ENCODE results near the gene WDR17.

The WDR17 gene

DNA sequence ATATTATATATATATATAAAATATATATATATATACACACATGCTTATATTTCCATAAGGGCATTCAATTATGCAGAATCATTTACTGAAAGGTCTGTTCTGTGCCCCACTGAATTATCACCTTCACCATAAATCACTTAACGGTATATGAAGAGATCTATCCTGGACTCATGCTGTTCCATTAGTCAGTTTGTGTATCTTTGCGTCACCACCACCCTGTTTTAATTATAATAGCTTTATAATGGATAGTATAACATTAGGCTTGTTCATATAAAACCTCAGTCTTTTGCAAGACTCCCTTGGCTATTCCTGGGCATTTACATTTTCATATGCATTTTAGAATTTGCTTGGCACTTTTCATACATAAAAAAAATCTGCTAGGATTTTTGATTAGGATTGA is 19.1 kb downstream of the WDR17 start:
- no peaks in the 10 kb centered on the region for H3K36me3 ChIP-seq (ENCODE audit: control insufficient read depth in 4 of 4, insufficient read depth in 4 of 4, low read length in 3 of 4)
- ChIA-PET CTCF (no interaction called here), POLR2A (interaction anchor here (0.5 kb wide), 1 partner anchor 23 kb away, joined by 3 read pairs; no protein-coding TSS in a partner anchor)
- no peak overlapping the region for H3K4me3 ChIP-seq (ENCODE audit: control insufficient read depth in 1 of 7, extremely low read depth in 1 of 7, insufficient read depth in 4 of 7, low read depth in 2 of 7, low read length in 6 of 7)
- no peaks in the 10 kb centered on the region for H3K27me3 ChIP-seq (replicated peaks in 2 of 5; ENCODE audit: control insufficient read depth in 4 of 5, insufficient read depth in 5 of 5, low read length in 4 of 5)
- H3K4me1 ChIP-seq (ENCODE audit: control extremely low read depth in 1 of 4, control insufficient read depth in 4 of 4, insufficient read depth in 4 of 4, low read length in 3 of 4) = peaks cover 0 to 9% (median 2%) of the 10 kb centered on the region in 4 experiments
- DNase-seq = no peak
- H3K9me3 ChIP-seq (ENCODE audit: control extremely low read depth in 1 of 5, control insufficient read depth in 4 of 5, insufficient read depth in 2 of 5, low read depth in 1 of 5, low read length in 4 of 5) = no peaks in the 10 kb centered on the region
- WGBS (ENCODE audit: insufficient coverage) = no CpG with 5 or more reads among the region's 2 CpGs
- H3K27ac ChIP-seq (ENCODE audit: insufficient read depth in 1 of 2, low read depth in 1 of 2, low read length in 2 of 2, poor library complexity in 1 of 2, severe bottlenecking in 2 of 2) = no peak overlapping the region

DNA sequence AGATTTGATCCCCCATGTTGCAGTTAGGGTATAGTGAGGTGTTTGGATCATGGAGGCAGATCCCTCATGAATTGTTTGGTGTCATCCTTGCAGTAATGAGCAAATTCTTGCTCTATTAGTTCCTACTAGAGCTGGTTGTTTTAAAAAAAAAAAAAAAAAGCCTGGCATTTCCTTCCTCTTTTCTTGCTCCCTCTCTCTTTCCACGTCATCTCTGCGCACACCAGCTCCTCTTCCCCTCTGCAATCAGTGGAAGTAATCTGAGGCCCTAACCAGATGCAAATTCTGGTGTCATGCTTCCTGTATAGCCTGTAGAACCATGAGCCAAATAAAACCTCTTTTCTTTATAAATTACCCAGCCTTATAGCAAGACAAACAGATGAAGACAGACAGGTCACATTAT is 24.5 kb downstream of the WDR17 start:
- no peaks in the 10 kb centered on the region for H3K9me3 ChIP-seq (ENCODE audit: control extremely low read depth in 1 of 5, control insufficient read depth in 4 of 5, insufficient read depth in 2 of 5, low read depth in 1 of 5, low read length in 4 of 5)
- H3K4me3 ChIP-seq (ENCODE audit: control insufficient read depth in 1 of 7, extremely low read depth in 1 of 7, insufficient read depth in 4 of 7, low read depth in 2 of 7, low read length in 6 of 7) = peak overlapping the region in 1 of 7 experiments; percentile 5
- no peak overlapping the region for H3K27ac ChIP-seq (ENCODE audit: insufficient read depth in 1 of 2, low read depth in 1 of 2, low read length in 2 of 2, poor library complexity in 1 of 2, severe bottlenecking in 2 of 2)
- peaks cover 0 to 12% (median 4%) of the 10 kb centered on the region in 4 experiments for H3K4me1 ChIP-seq (ENCODE audit: control extremely low read depth in 1 of 4, control insufficient read depth in 4 of 4, insufficient read depth in 4 of 4, low read length in 3 of 4)
- CTCF ChIA-PET = interaction anchor here (0.6 kb wide), 1 partner anchor 155 kb away, joined by 3 read pairs; no protein-coding TSS in a partner anchor
- no CpG with 5 or more reads among the region's 2 CpGs for WGBS (ENCODE audit: insufficient coverage)
- peak; percentile 49 to 83 (median 80) for DNase-seq
- H3K27me3 ChIP-seq (replicated peaks in 2 of 5; ENCODE audit: control insufficient read depth in 4 of 5, insufficient read depth in 5 of 5, low read length in 4 of 5) = no peaks in the 10 kb centered on the region
- POLR2A ChIA-PET = no interaction called here
- no peaks in the 10 kb centered on the region for H3K36me3 ChIP-seq (ENCODE audit: control insufficient read depth in 4 of 4, insufficient read depth in 4 of 4, low read length in 3 of 4)

DNA sequence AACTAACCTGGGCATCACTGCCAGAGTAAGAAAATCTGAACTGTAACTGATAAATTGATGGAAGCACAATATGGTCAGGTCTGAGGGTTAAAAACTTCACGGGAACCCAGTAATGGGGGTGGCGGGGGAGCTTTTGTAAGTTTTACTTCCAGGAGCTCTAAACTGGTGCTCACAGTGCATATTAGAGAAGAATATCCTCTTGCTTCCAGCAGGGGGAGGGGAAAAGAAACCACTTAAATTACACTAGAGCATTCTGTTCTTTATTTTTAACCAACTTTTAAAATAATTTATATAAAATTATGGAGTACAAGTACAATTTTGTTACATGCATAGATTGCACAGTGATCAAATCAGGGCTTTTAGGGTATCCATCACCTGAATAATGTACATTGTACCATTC is 33.7 kb downstream of the WDR17 start:
- no peak overlapping the region for H3K4me3 ChIP-seq (ENCODE audit: control insufficient read depth in 1 of 7, extremely low read depth in 1 of 7, insufficient read depth in 4 of 7, low read depth in 2 of 7, low read length in 6 of 7)
- DNase-seq = no peak
- H3K27ac ChIP-seq (ENCODE audit: insufficient read depth in 1 of 2, low read depth in 1 of 2, low read length in 2 of 2, poor library complexity in 1 of 2, severe bottlenecking in 2 of 2) = no peak overlapping the region
- 100% methylated on average over 2 of the region's 2 CpGs for WGBS (ENCODE audit: insufficient coverage)
- POLR2A ChIA-PET = no interaction called here
- no peaks in the 10 kb centered on the region for H3K36me3 ChIP-seq (ENCODE audit: control insufficient read depth in 4 of 4, insufficient read depth in 4 of 4, low read length in 3 of 4)
- H3K27me3 ChIP-seq (replicated peaks in 2 of 5; ENCODE audit: control insufficient read depth in 4 of 5, insufficient read depth in 5 of 5, low read length in 4 of 5) = no peaks in the 10 kb centered on the region
- no peaks in the 10 kb centered on the region for H3K4me1 ChIP-seq (ENCODE audit: control extremely low read depth in 1 of 4, control insufficient read depth in 4 of 4, insufficient read depth in 4 of 4, low read length in 3 of 4)
- H3K9me3 ChIP-seq (ENCODE audit: control extremely low read depth in 1 of 5, control insufficient read depth in 4 of 5, insufficient read depth in 2 of 5, low read depth in 1 of 5, low read length in 4 of 5) = peaks cover 2 to 22% (median 4%) of the 10 kb centered on the region in 5 experiments
- CTCF ChIA-PET = no interaction called here

DNA sequence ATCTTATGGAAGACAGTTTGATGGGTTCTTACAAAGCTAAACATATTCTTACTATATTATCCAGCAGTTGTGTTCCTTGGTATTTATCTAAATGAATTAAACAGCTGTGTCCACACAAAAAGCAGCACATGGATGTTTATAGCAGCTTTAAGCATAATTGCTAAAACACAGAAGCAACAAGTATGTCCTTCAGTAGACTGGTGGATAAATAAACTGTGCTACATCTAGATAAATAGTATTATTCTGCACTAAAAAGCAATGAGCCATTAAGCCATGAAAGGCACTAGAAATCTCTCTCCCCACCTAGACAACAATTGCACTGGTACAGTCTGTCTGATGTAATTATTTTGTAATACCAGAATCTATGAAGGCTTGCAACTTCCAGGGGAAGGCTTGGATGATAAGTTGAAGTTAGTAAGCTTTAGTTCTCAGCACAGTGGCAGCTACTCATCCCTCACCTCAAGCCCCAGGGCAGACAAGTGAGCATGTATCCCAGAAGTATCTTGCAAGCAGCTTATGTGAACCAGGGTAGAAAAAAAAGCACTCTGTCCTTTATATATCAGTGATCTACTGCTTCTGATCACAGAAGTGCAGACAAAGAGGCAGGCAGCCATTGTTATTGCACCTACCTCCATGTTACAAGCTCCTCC is 36.9 kb downstream of the WDR17 start:
- Histone ChIP-seq H3K4me3 (ENCODE audit: control insufficient read depth in 1 of 7, extremely low read depth in 1 of 7, insufficient read depth in 4 of 7, low read depth in 2 of 7, low read length in 6 of 7) (no peak overlapping the region), H3K27ac (ENCODE audit: insufficient read depth in 1 of 2, low read depth in 1 of 2, low read length in 2 of 2, poor library complexity in 1 of 2, severe bottlenecking in 2 of 2) (no peak overlapping the region), H3K27me3 (replicated peaks in 2 of 5; ENCODE audit: control insufficient read depth in 4 of 5, insufficient read depth in 5 of 5, low read length in 4 of 5) (no peaks in the 10 kb centered on the region), H3K36me3 (ENCODE audit: control insufficient read depth in 4 of 4, insufficient read depth in 4 of 4, low read length in 3 of 4) (no peaks in the 10 kb centered on the region), H3K4me1 (ENCODE audit: control extremely low read depth in 1 of 4, control insufficient read depth in 4 of 4, insufficient read depth in 4 of 4, low read length in 3 of 4) (no peaks in the 10 kb centered on the region), H3K9me3 (ENCODE audit: control extremely low read depth in 1 of 5, control insufficient read depth in 4 of 5, insufficient read depth in 2 of 5, low read depth in 1 of 5, low read length in 4 of 5) (peaks cover 2 to 22% (median 4%) of the 10 kb centered on the region in 5 experiments)
- ChIA-PET POLR2A (no interaction called here), CTCF (interaction anchor here (0.6 kb wide), 1 partner anchor 9 kb away, joined by 3 read pairs; no protein-coding TSS in a partner anchor)
- DNase-seq = no peak

DNA sequence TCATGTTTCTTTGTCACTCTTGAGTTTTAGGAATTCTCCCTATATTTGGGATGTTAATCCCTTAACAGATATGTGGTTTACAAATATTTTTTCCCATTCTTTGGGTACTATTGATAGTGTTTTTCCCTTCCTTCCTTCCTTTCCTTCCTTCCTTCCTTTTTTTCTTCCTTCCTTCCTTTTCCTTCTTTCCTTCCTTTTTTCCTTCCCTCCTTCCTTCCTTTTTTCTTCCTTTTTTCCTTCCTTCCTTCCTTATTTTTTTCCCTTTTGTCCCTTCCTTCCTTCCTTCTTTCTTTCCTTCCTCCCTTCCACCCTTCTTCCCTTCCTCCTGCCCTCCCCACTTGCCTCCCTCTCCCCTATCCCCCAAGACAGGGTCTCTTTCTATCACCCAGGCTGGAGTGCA is 42.1 kb downstream of the WDR17 start:
- no peak overlapping the region for H3K4me3 ChIP-seq (ENCODE audit: control insufficient read depth in 1 of 7, extremely low read depth in 1 of 7, insufficient read depth in 4 of 7, low read depth in 2 of 7, low read length in 6 of 7)
- H3K27ac ChIP-seq (ENCODE audit: insufficient read depth in 1 of 2, low read depth in 1 of 2, low read length in 2 of 2, poor library complexity in 1 of 2, severe bottlenecking in 2 of 2) = no peak overlapping the region
- no peaks in the 10 kb centered on the region for H3K27me3 ChIP-seq (replicated peaks in 2 of 5; ENCODE audit: control insufficient read depth in 4 of 5, insufficient read depth in 5 of 5, low read length in 4 of 5)
- ChIA-PET POLR2A (no interaction called here), CTCF (no interaction called here)
- H3K4me1 ChIP-seq (ENCODE audit: control extremely low read depth in 1 of 4, control insufficient read depth in 4 of 4, insufficient read depth in 4 of 4, low read length in 3 of 4) = no peaks in the 10 kb centered on the region
- no peak for DNase-seq
- H3K9me3 ChIP-seq (ENCODE audit: control extremely low read depth in 1 of 5, control insufficient read depth in 4 of 5, insufficient read depth in 2 of 5, low read depth in 1 of 5, low read length in 4 of 5) = peaks cover 0 to 10% (median 2%) of the 10 kb centered on the region in 5 experiments
- H3K36me3 ChIP-seq (ENCODE audit: control insufficient read depth in 4 of 4, insufficient read depth in 4 of 4, low read length in 3 of 4) = no peaks in the 10 kb centered on the region

DNA sequence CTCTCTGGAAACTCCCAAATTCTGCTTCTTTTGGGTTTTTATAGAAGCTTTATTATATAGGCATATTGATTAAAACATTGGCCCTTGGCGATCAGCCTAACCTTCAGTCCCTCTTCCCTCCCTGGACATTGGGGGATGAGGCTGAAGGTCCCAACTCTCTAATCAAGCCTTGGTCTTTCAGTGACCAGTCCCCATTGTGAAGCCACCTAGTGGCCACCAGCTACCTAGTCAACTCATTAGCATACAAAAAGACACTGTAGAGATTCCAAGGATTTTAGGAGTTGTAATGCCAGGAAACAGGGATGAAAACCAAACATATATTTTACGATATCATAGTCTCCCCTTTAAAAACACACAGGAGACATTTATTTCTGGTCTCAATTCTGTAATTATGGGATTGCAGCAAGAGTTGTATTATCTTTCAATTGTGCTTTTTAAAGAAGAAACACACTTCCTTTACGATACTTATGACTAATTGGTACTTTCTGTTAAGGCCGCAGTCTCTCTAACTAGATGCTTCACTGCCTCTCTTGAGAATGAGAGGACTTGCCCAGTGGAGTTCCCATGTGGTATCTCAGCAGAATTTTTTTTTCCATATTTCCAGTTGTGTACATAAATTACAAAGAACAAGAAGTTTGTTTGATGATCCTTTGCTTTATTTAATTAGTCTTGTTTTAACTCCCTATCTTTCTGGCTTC is 58.2 kb downstream of the WDR17 start:
- WGBS (ENCODE audit: insufficient coverage) = 95% methylated on average over 3 of the region's 4 CpGs
- peak; percentile 4 to 27 (median 11) for DNase-seq
- Histone ChIP-seq H3K4me3 (ENCODE audit: control insufficient read depth in 1 of 7, extremely low read depth in 1 of 7, insufficient read depth in 4 of 7, low read depth in 2 of 7, low read length in 6 of 7) (no peak overlapping the region), H3K27me3 (replicated peaks in 2 of 5; ENCODE audit: control insufficient read depth in 4 of 5, insufficient read depth in 5 of 5, low read length in 4 of 5) (no peaks in the 10 kb centered on the region), H3K27ac (ENCODE audit: insufficient read depth in 1 of 2, low read depth in 1 of 2, low read length in 2 of 2, poor library complexity in 1 of 2, severe bottlenecking in 2 of 2) (no peak overlapping the region), H3K9me3 (ENCODE audit: control extremely low read depth in 1 of 5, control insufficient read depth in 4 of 5, insufficient read depth in 2 of 5, low read depth in 1 of 5, low read length in 4 of 5) (no peaks in the 10 kb centered on the region), H3K4me1 (ENCODE audit: control extremely low read depth in 1 of 4, control insufficient read depth in 4 of 4, insufficient read depth in 4 of 4, low read length in 3 of 4) (no peaks in the 10 kb centered on the region), H3K36me3 (ENCODE audit: control insufficient read depth in 4 of 4, insufficient read depth in 4 of 4, low read length in 3 of 4) (no peaks in the 10 kb centered on the region)
- ChIA-PET CTCF (interaction anchor here (1.0 to 1.5 kb wide), 3 partner anchors 11 to 91 kb away, joined by 3 to 4 read pairs (median 4); no protein-coding TSS in a partner anchor), POLR2A (no interaction called here)

DNA sequence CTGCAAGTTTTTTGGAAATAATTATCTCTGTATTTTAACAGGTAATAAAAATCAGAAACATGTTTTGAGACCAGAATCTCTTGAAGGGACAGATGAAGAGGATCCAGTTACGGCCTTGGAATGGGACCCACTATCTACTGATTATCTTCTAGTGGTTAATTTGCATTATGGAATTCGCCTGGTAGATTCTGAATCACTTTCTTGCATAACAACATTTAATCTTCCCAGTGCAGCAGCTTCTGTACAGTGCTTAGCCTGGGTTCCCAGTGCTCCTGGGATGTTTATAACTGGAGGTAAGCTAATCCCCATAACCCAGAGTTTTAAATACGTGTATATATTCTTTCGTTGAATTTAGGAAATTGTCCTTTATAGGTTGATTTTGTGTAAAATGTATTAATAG is 59.4 kb downstream of the WDR17 start:
- POLR2A ChIA-PET = no interaction called here
- CTCF ChIA-PET = interaction anchor here (0.6 kb wide), 1 partner anchor 16 kb away, joined by 3 read pairs; no protein-coding TSS in a partner anchor

More for the DNA sequence above, 59.4 kb downstream of the WDR17 start:
- DNase-seq = no peak
- H3K27me3 ChIP-seq (replicated peaks in 2 of 5; ENCODE audit: control insufficient read depth in 4 of 5, insufficient read depth in 5 of 5, low read length in 4 of 5) = no peaks in the 10 kb centered on the region
- H3K4me3 ChIP-seq (ENCODE audit: control insufficient read depth in 1 of 7, extremely low read depth in 1 of 7, insufficient read depth in 4 of 7, low read depth in 2 of 7, low read length in 6 of 7) = no peak overlapping the region
- H3K36me3 ChIP-seq (ENCODE audit: control insufficient read depth in 4 of 4, insufficient read depth in 4 of 4, low read length in 3 of 4) = no peaks in the 10 kb centered on the region
- no peaks in the 10 kb centered on the region for H3K4me1 ChIP-seq (ENCODE audit: control extremely low read depth in 1 of 4, control insufficient read depth in 4 of 4, insufficient read depth in 4 of 4, low read length in 3 of 4)
- H3K27ac ChIP-seq (ENCODE audit: insufficient read depth in 1 of 2, low read depth in 1 of 2, low read length in 2 of 2, poor library complexity in 1 of 2, severe bottlenecking in 2 of 2) = no peak overlapping the region
- H3K9me3 ChIP-seq (ENCODE audit: control extremely low read depth in 1 of 5, control insufficient read depth in 4 of 5, insufficient read depth in 2 of 5, low read depth in 1 of 5, low read length in 4 of 5) = no peaks in the 10 kb centered on the region
- WGBS (ENCODE audit: insufficient coverage) = 100% methylated on average over 1 of the region's 4 CpGs

All from common myeloid progenitor, CD34-positive (primary cell).